HG02938 (cell line): ENCODE results near the gene ARHGAP15.

ENCODE experiments used
- ATAC-seq: cut with Tn5 transposase; IDR thresholded peaks from one replicate; pipeline ENCODE4 v1.9.1; 2021; ENCODE audit warnings: mild to moderate bottlenecking, moderate library complexity; ENCODE audit not compliant: unreplicated experiment

The ARHGAP15 gene

DNA sequence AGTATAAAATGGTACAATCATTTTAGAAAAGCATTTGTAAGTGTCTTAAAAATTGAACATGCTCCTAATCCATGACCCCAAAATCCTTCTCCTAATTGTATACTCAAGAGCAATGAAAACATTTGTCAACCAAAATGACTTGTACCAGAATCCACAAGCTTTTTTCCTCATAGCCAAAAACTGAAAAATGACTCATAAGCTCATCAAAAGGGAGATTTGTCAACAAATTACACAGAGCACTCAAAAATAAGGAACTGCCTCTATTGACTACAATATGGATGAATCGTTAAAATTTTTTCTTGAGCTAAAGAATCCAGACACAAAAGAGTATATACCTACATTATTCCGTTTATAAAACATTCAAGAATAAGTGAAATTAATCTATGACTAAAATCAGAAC is 544.8 kb downstream of the ARHGAP15 start:
- ATAC-seq, result no peak

- no peak for ATAC-seq
Observed at GRCh38 chr2:143675021-143675420, 545.8 kb downstream of the ARHGAP15 start.

GRCh38 chr2:143679617-143680016 is 550.4 kb downstream of the ARHGAP15 start:
- ATAC-seq, result no peak

DNA sequence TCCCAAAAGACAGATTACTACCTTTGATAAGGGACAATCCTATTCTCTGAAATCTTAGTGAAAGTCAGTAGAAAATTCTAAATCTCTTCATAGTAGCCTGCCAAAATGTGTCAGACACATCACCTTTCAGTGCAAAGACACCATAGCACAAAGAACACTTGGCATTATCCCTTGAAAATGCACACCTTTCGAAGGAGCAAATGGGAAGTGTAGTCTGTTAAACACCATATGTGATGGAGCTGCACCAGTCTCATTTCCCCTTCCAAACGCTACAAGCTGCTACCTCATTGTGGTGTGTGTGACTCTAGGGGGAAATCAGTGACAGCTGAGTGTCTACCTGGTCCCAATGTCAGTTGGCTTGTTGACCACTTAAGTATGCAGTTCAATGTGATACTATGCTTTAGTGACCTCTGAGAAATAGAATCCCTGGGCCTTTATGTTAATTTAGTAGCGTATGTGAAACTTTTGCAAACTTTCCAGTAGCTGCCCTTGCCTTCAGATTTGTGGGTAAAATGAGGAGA is 551.7 kb downstream of the ARHGAP15 start:
- no peak for ATAC-seq

DNA sequence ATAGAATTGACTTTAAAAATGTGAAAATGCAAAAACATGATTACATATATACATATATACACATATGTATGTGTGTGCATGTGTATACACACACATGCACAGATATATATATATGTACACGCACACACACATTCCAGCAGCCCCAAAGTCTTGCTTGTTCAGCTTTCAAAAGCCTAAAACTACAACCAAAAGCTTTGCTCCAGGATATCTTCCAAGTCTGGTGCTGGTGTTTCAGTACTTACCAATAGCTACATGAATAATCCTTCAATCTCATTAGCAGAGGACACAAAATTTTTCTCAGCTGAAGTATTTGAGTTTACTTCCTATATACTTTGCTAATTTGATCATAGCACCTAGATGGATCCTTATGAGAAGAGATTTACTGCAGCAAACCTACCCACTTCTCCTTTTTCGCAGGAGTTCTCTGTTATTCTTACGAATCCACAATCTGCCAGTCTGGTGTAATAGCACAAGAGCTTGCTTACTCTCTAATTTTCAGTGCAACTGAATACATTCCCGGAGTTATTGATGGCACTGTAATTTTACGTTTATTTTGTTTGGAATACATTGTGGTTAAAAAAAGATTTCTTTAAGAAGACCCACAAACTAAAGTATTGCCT is 553.3 kb downstream of the ARHGAP15 start:
- ATAC-seq, result no peak

DNA sequence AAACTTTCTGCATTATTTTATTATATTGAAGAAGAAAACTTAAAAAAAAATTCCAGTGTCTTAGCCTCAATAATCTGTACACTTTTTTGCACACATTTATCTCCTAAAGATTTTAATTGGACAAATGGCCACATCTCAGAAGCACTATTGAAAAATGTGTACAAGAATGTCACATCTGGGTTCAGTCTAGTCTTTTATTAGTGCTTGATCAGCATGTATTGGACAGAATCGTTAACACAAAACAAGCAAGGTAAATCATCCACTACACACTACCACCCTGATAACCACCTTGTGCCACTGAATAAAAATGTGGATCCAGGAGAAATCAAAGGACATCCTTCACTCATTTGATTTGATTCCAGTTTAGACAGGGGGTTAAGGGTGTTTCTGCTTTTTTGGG is 554.8 kb downstream of the ARHGAP15 start:
- no peak for ATAC-seq

GRCh38 chr2:143684551-143685320 is 555.5 kb downstream of the ARHGAP15 start:
- ATAC-seq, result no peak

DNA sequence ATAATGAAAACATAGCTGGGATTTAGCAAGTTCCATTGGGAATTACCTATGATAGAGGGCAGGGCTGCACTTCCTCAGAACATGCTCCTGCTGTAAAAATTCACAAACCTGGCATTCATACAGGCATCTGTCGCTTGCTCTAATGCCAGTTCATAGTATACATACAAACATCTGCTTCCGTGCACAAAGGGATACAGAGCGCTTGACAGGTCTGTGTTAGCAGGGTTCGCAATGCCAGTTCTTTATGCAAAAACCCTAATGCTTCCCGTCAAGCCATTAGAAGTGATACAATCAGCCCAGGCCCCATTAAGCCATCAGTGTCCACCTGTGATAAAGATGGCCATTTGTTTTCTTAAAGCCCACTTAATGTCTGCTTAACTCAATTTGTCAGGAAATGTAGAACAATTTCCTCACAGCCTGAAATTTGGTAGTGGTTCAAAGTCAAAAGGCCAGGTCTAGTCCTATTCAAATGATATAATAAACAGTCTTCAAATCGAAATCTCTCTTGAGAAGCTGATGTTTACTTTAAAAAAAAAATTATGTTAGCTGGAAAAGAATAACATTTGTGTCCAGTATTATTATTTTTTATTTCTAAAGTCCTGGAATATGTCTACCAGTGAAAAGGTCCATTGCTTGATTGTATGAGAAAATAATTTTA is 556.3 kb downstream of the ARHGAP15 start:
- no peak for ATAC-seq

- ATAC-seq, result no peak
Observed at GRCh38 chr2:143686585-143687164, 557.5 kb downstream of the ARHGAP15 start.

DNA sequence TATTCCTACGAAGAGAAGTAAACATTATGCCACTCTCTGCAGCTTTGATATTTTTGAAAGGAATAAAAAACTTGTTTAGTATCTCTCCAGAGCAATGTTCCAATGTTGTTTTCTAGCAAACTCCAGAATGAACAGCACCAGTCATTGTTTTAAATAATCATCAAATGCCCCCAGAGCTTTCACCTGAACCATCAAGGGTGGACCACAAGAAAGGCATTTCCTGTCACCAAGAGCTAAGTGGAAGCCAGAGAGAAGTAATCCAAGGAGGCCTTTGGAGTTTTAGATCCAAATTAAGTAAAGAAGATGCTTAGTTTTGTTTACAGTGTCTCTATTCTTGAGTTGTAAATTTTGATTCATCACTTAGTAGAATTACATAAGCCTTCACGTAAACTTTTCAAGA is 559.0 kb downstream of the ARHGAP15 start:
- no peak for ATAC-seq

DNA sequence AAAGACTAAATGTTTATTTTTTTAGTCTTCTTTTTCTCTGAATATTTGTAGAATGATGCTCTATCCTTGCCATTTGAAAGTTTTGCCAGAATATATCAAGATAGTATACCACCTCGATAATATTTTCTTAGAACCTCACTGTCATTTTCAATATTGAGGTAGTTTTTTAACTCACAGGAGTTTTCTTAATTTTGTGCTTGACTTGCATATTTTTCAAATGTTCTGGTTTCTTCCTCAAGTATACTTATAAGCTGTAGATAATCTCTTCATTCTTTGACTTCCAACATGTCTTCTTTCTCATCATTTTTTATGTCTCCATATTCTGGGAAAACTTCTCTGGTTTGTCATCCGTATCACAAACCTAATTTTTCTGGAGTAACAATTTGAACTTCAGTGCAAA is 559.6 kb downstream of the ARHGAP15 start:
- ATAC-seq, result no peak

- no peak for ATAC-seq
Observed at GRCh38 chr2:143689541-143689940, 560.3 kb downstream of the ARHGAP15 start.

- no peak for ATAC-seq
Observed at GRCh38 chr2:143690235-143690634, 561.0 kb downstream of the ARHGAP15 start.

DNA sequence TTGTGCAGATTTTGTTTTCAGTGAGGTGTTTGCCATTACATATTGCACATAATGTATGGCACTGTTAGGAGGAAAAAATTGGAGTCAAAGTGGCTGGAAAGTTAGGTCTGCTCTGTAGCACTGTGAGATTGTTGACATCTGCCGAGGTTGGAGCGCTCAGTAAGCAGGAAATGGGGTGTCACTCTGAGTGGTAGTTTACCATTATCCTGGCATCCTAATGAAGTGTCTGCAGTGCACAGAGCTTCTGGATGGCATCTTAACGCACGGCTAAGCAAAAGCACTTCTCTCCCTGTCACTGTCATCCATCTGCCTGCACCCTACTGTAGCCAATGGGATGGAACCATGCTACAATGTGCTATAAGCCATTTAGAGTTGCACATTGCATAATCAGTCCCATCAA is 561.9 kb downstream of the ARHGAP15 start:
- ATAC-seq, result no peak

GRCh38 chr2:143692162-143692561 is 562.9 kb downstream of the ARHGAP15 start:
- no peak for ATAC-seq

DNA sequence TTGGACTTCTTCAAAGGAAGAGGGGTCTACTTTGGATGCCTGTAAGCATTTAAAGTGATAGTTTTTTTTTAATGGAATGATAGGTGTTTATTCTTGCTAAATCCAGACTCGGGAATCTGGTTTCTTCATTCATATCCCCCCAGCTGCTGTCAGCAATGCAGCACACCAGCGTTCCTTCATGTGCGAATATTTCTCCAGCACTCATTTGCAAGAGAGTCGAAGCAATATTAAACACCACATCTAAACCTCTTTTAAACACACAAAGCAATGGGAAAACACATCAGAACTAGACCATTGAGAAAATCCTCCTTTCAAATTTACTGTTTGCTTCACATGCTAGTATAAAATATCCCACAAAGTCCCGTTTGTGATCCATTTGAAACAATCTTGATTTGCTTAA is 563.7 kb downstream of the ARHGAP15 start:
- ATAC-seq, result no peak

- no peak for ATAC-seq
Observed at GRCh38 chr2:143694335-143694734, 565.1 kb downstream of the ARHGAP15 start.

- ATAC-seq, result peak; percentile 81
Observed at GRCh38 chr2:143696651-143697050, 567.4 kb downstream of the ARHGAP15 start.

DNA sequence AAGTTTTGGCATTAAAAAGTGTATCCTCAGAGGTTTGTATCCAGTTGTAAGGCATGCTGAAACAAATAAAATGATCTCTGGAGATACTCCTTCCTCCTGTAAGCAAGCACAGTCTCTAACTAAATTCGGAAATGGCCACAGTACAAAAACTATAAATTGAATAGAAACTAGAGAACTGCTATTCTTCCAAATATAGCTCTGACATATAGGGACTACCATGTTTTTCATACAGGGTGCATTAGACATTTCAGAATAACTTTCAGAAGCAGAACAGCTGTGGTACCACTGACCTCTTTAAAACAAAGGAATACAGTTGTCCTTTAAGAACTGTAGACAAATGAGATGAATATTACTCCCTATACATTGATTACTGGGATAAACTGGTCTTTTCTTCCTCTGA is 568.5 kb downstream of the ARHGAP15 start:
- ATAC-seq, result no peak

DNA sequence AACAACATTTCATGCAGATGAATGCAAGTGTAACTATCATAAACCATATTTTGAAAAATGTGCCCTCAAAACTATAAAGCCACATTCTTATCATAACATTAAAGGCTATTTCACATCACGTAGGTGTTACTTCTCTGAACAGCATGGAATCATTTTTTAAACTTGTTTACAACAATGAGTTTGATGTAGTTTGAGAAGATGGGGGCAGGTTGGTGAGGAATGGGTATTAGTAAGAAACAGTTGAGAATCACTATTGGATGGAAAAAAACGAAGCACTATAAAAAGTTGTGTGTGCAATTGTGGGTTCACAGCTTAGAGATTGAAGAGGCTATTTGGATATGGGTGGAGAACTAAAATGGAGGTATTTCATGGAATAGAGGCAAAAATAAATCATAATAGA is 569.1 kb downstream of the ARHGAP15 start:
- no peak for ATAC-seq

- no peak for ATAC-seq
Observed at GRCh38 chr2:143698888-143699570, 569.8 kb downstream of the ARHGAP15 start.
